Esophagus (tissue), 2 donors: ENCODE results near the gene SH3GLB1. TPM values are rescaled to one million over a fixed set of nuclear protein-coding genes. Genes with fewer than 3 reads are reported as not detected.
"Not testable (repeated sequence)": the region's sequence is repeated elsewhere in the genome, so short reads cannot be mapped to it uniquely, and the experiment has no call there.

Experiments used
- H3K27ac ChIP-seq, 2 donors: one replicate each; pipeline ENCODE4 v1.5.1; 2013; ENCODE audit warnings: low read depth in 2 of 2, mild to moderate bottlenecking in 2 of 2, inconsistent platforms in 1 of 2, low read length in 1 of 2, moderate library complexity in 1 of 2
- H3K27me3 ChIP-seq, 2 donors: one replicate each; pipeline ENCODE4 v1.6.1; 2013; ENCODE audit warnings: low read length in 2 of 2, control low read depth in 1 of 2, mild to moderate bottlenecking in 1 of 2; ENCODE audit not compliant: insufficient read depth in 2 of 2, control insufficient read depth in 1 of 2
- H3K36me3 ChIP-seq, 2 donors: one replicate each; pipeline ENCODE4 v1.6.1; 2013; ENCODE audit warnings: low read length in 1 of 2; ENCODE audit not compliant: control insufficient read depth in 2 of 2, insufficient read depth in 2 of 2
- H3K4me1 ChIP-seq, 2 donors: one replicate each; pipeline ENCODE4 v1.6.1; 2013; ENCODE audit warnings: low read length in 1 of 2; ENCODE audit not compliant: control insufficient read depth in 2 of 2, insufficient read depth in 2 of 2
- H3K4me3 ChIP-seq, 2 donors: one replicate each; pipeline ENCODE4 v1.5.1; 2013; ENCODE audit warnings: low read length in 2 of 2, mild to moderate bottlenecking in 2 of 2, low read depth in 1 of 2, moderate library complexity in 1 of 2
- H3K9me3 ChIP-seq, 2 donors: one replicate each; pipeline ENCODE4 v1.6.1; 2013; ENCODE audit warnings: mild to moderate bottlenecking in 2 of 2, low read depth in 1 of 2, low read length in 1 of 2, moderate library complexity in 1 of 2; ENCODE audit not compliant: control insufficient read depth in 2 of 2, insufficient read depth in 1 of 2
- WGBS, 2 donors: extraction: QIAGEN DNeasy Blood & Tissue Kit; methylation state at CpG; one replicate each; pipeline ENCODE4 v1.1.7; 2013; 5-methylcytosine and 5-hydroxymethylcytosine counted together
- polyA plus RNA-seq, 2 donors: library from polyadenylated mRNA; stranded (reverse); fragments of 200-250 nt; gene quantifications; one replicate each; pipeline ENCODE4 v1.2.3, GENCODE V29; 2013
- donor health status: healthy with polysubstance abuse.
- donor health status: Bipolar disorder and iron deficiency.

SH3GLB1 gene
- polyA plus RNA-seq, result 10 to 100 TPM; 39.2 to 49.4 TPM

DNA sequence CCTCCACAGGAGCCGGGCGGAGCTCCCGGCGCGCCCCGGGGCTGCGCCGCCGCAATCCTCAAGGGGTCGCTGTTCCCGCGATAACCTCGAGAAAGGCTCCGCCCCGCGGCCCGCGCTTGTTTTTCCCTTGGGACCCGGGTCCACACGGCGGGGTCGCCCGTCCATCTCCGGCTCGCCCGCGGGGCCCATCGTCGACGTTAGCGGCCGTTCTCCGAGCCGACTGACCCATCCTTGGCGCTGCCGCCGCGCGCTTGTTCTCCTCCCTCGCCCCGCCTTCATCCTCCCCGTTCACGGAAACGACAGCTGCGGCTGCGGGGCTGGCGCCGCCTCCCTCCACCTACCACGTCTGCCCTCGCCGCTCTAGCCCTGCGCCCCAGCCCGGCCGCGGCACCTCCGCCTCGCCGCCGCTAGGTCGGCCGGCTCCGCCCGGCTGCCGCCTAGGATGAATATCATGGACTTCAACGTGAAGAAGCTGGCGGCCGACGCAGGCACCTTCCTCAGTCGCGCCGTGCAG lies at the start of gene SH3GLB1:
TSS of gene SH3GLB1 (plus strand) at position 119 of the 514 bp plus-strand sequence. CDS start at position 443, 324 bp downstream.
- Histone ChIP-seq H3K4me1 (no peaks in the 10 kb centered on the region), H3K4me3 (peak within 1 kb of the TSS; percentile 93), H3K27ac (peak within 1 kb of the TSS; percentile 98 to 99), H3K36me3 (no peaks in the 10 kb centered on the region), H3K27me3 (no peaks in the 10 kb centered on the region), H3K9me3 (no peaks in the 10 kb centered on the region)
- WGBS, 2 donors, result 0% methylated on average over 71 of the region's 71 CpGs

GRCh38 chr1:86658381-86658780 lies 46.0 kb upstream of the SH3GLB1 start:
- H3K4me3 ChIP-seq, H3K4me1 ChIP-seq, H3K27ac ChIP-seq, H3K36me3 ChIP-seq, H3K9me3 ChIP-seq, H3K27me3 ChIP-seq: not testable (repeated sequence)
- 60 to 68% methylated on average over 7 of the region's 7 CpGs for WGBS, 2 donors

DNA sequence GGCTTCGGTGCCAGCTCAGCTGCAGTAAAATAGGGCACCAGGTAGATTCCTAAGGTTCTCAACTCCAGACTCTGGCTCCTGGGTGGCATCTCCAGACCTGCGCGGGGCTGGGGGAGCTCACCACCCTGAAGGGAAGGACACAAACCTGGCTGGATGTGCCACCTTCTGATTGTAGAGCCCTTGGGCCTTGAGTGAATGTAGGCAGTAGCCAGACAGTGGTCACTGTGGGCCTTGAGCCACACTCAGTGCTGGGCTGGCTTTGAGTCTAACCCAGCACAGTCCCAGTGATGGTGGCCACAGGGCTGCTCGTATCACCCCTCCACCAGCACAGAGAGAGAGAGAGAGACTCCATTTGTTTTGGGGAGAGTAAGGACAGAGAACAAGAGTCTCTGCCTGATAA lies 38.0 kb upstream of the SH3GLB1 start:
- Histone ChIP-seq H3K4me3 (no peak overlapping the region), H3K27me3 (no peaks in the 10 kb centered on the region), H3K9me3 (no peaks in the 10 kb centered on the region), H3K4me1 (no peaks in the 10 kb centered on the region), H3K27ac (no peak overlapping the region), H3K36me3 (no peaks in the 10 kb centered on the region)
- 93 to 96% methylated on average over 4 of the region's 4 CpGs for WGBS, 2 donors

GRCh38 chr1:86687595-86687994 lies 16.8 kb upstream of the SH3GLB1 start:
- Histone ChIP-seq H3K36me3 (no peaks in the 10 kb centered on the region), H3K27me3 (no peaks in the 10 kb centered on the region), H3K4me1 (no peaks in the 10 kb centered on the region), H3K4me3 (no peak overlapping the region), H3K27ac (no peak overlapping the region), H3K9me3 (no peaks in the 10 kb centered on the region)
- 82 to 92% methylated on average over 1 of the region's 1 CpG for WGBS, 2 donors

GRCh38 chr1:86692641-86693040 lies 11.7 kb upstream of the SH3GLB1 start:
- no peak overlapping the region for H3K27ac ChIP-seq
- no peaks in the 10 kb centered on the region for H3K36me3 ChIP-seq
- H3K4me1 ChIP-seq, result no peaks in the 10 kb centered on the region
- H3K4me3 ChIP-seq, result no peak overlapping the region
- H3K9me3 ChIP-seq, result no peaks in the 10 kb centered on the region
- H3K27me3 ChIP-seq, result no peaks in the 10 kb centered on the region
- 63 to 67% methylated on average over 6 of the region's 6 CpGs for WGBS, 2 donors

DNA sequence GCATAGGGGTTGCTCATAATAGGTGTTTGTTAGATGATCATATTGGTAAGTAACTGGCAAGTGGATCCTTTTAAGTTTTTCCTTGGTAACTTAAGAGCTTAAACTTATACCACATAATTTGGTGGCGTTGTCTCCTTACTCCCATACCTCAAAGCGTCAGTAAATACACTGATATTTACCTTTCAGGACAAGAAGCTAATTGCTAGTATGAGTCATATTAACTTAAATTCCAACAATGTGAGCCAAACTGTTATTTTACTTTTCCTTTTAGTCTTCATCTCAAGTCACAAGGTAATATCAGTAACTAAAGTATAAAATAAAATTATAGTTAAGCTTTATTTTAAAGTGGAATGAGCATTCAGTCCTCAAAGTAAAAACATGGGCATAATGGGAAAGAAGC lies 9.0 kb upstream of the SH3GLB1 start:
- H3K4me3 ChIP-seq, result no peak overlapping the region
- H3K9me3 ChIP-seq, result no peaks in the 10 kb centered on the region
- H3K27me3 ChIP-seq, result no peaks in the 10 kb centered on the region
- 56 to 71% methylated on average over 2 of the region's 2 CpGs for WGBS, 2 donors
- H3K36me3 ChIP-seq, result no peaks in the 10 kb centered on the region
- no peak overlapping the region for H3K27ac ChIP-seq
- H3K4me1 ChIP-seq, result no peaks in the 10 kb centered on the region

GRCh38 chr1:86696522-86696921 lies 7.9 kb upstream of the SH3GLB1 start:
- H3K27me3 ChIP-seq, result no peaks in the 10 kb centered on the region
- no peaks in the 10 kb centered on the region for H3K9me3 ChIP-seq
- H3K4me3 ChIP-seq, result no peak overlapping the region
- H3K36me3 ChIP-seq, result no peaks in the 10 kb centered on the region
- H3K4me1 ChIP-seq, result no peaks in the 10 kb centered on the region
- 87% methylated on average over 1 of the region's 1 CpG for WGBS, 2 donors
- H3K27ac ChIP-seq, result no peak overlapping the region

DNA sequence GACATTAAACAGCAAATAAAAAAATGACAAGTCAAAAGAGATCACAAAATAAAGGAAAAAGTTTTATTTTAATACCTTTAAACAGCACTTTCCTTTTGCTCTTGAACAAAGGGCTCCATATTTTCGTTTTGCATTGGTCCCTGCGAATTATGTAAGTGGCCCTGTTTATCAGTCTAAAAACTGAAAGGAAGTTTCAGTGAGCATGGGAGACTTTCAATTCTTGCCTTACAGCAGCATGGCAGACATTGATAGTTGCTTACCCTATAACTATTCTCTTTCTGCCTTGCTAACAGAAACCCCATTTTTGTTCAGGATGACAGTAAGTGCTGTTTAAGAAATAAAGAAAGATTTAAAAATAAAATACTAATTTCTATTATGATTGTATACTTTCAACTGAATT lies 5.2 kb upstream of the SH3GLB1 start:
- H3K4me3 ChIP-seq, result no peak overlapping the region
- H3K27me3 ChIP-seq, result no peaks in the 10 kb centered on the region
- no peaks in the 10 kb centered on the region for H3K36me3 ChIP-seq
- no peaks in the 10 kb centered on the region for H3K4me1 ChIP-seq
- no peaks in the 10 kb centered on the region for H3K9me3 ChIP-seq
- WGBS, 2 donors, result 71 to 76% methylated on average over 2 of the region's 2 CpGs
- H3K27ac ChIP-seq, result no peak overlapping the region

- WGBS, 2 donors, result 48 to 50% methylated on average over 1 of the region's 1 CpG
Measured at GRCh38 chr1:86701731-86702130, 2.6 kb upstream of the SH3GLB1 start.

GRCh38 chr1:86702954-86703494 lies 1.4 kb upstream of the SH3GLB1 start:
- H3K4me3 ChIP-seq, H3K27ac ChIP-seq, H3K36me3 ChIP-seq, H3K27me3 ChIP-seq, H3K9me3 ChIP-seq, H3K4me1 ChIP-seq: not testable (repeated sequence)
- WGBS, 2 donors, result 92 to 93% methylated on average over 5 of the region's 5 CpGs

More at GRCh38 chr1:86701731-86702130, 2.6 kb upstream of the SH3GLB1 start:
- Histone ChIP-seq H3K36me3 (no peaks in the 10 kb centered on the region), H3K27me3 (no peaks in the 10 kb centered on the region), H3K4me3 (no peak overlapping the region), H3K27ac (no peak overlapping the region), H3K9me3 (no peaks in the 10 kb centered on the region), H3K4me1 (no peaks in the 10 kb centered on the region)
